Cerebellar nuclear complex (tissue), 1 donor: ENCODE measurements around the gene SPTLC3.

Experiments
- DNase-seq, 2 experiments: peaks; one replicate each; lab custom pipeline; 2025; lab: John Stamatoyannopoulos, UW

Gene SPTLC3

GRCh38 chr20:13099676-13100075, 90.9 kb downstream of the SPTLC3 start:
- DNase-seq, result no peak

GRCh38 chr20:13101276-13101675, 92.5 kb downstream of the SPTLC3 start:
- DNase-seq, result no peak

GRCh38 chr20:13101706-13102105, 92.9 kb downstream of the SPTLC3 start:
- DNase-seq, result no peak

GRCh38 chr20:13102237-13102636, 93.5 kb downstream of the SPTLC3 start:
- DNase-seq, result no peak

GRCh38 chr20:13102694-13103093, 93.9 kb downstream of the SPTLC3 start:
- no peak for DNase-seq

GRCh38 chr20:13105039-13105438, 96.3 kb downstream of the SPTLC3 start:
- DNase-seq, result no peak

- no peak for DNase-seq
Observed at GRCh38 chr20:13105864-13106457, 97.2 kb downstream of the SPTLC3 start.

GRCh38 chr20:13109658-13110057, 100.9 kb downstream of the SPTLC3 start:
- DNase-seq, result no peak

- DNase-seq, result no peak
Observed at GRCh38 chr20:13110796-13111195, 102.0 kb downstream of the SPTLC3 start.

GRCh38 chr20:13111249-13111911, 102.6 kb downstream of the SPTLC3 start:
- no peak for DNase-seq

- no peak for DNase-seq
Observed at GRCh38 chr20:13113731-13114130, 105.0 kb downstream of the SPTLC3 start.

- no peak for DNase-seq
Observed at GRCh38 chr20:13117200-13117599, 108.4 kb downstream of the SPTLC3 start.

- DNase-seq, result no peak
Observed at GRCh38 chr20:13118676-13119075, 109.9 kb downstream of the SPTLC3 start.

GRCh38 chr20:13119583-13119982, 110.8 kb downstream of the SPTLC3 start:
- peak in 1 of 2 experiments; percentile 31 for DNase-seq

GRCh38 chr20:13120471-13120870, 111.7 kb downstream of the SPTLC3 start:
- DNase-seq, result no peak

- no peak for DNase-seq
Observed at GRCh38 chr20:13121840-13122515, 113.2 kb downstream of the SPTLC3 start.

- no peak for DNase-seq
Observed at GRCh38 chr20:13125486-13125885, 116.7 kb downstream of the SPTLC3 start.

- DNase-seq, result no peak
Observed at GRCh38 chr20:13128173-13128572, 119.4 kb downstream of the SPTLC3 start.

GRCh38 chr20:13130061-13130706, 121.4 kb downstream of the SPTLC3 start:
- no peak for DNase-seq

GRCh38 chr20:13130707-13131103, 121.9 kb downstream of the SPTLC3 start:
- no peak for DNase-seq

GRCh38 chr20:13131688-13132087, 122.9 kb downstream of the SPTLC3 start:
- no peak for DNase-seq

GRCh38 chr20:13139459-13140150, 130.8 kb downstream of the SPTLC3 start:
- no peak for DNase-seq
